Skeletal muscle cell (primary cell): Measurements from ENCODE around the gene MRGPRD.

Experiments used
- DNase-seq: peaks from one replicate; pipeline ENCODE4 v3.0.0-alpha.2; 2010; ENCODE audit warnings: low read depth
- H3K4me3 ChIP-seq: 2 replicates; pipeline ENCODE4 v1.5.1; 2011; ENCODE audit warnings: low read depth, mild to moderate bottlenecking, control low read depth, low read length, moderate library complexity

The MRGPRD gene

GRCh38 chr11:68996376-68997123, 15.8 kb upstream of the MRGPRD start:
- DNase-seq = no peak
- H3K4me3 ChIP-seq = no peak overlapping the region

- no peak for DNase-seq
- no peak overlapping the region for H3K4me3 ChIP-seq
These were observed 14.1 kb upstream of the MRGPRD start for GRCh38 chr11:68994894-68995285.

GRCh38 chr11:68994161-68994893, 13.5 kb upstream of the MRGPRD start:
- DNase-seq = no peak
- H3K4me3 ChIP-seq = no peak overlapping the region

- DNase-seq = no peak
- H3K4me3 ChIP-seq = no peak overlapping the region
These were observed 12.8 kb upstream of the MRGPRD start for GRCh38 chr11:68993546-68993945.

GRCh38 chr11:68992743-68993255, 12.0 kb upstream of the MRGPRD start:
- DNase-seq = no peak
- no peak overlapping the region for H3K4me3 ChIP-seq

- H3K4me3 ChIP-seq = no peak overlapping the region
- no peak for DNase-seq
These were observed 10.4 kb upstream of the MRGPRD start for GRCh38 chr11:68990995-68991780.

- H3K4me3 ChIP-seq = no peak overlapping the region
- no peak for DNase-seq
These were observed 9.3 kb upstream of the MRGPRD start for GRCh38 chr11:68989936-68990606.

- no peak for DNase-seq
- H3K4me3 ChIP-seq = no peak overlapping the region
These were observed 7.7 kb upstream of the MRGPRD start for GRCh38 chr11:68988491-68988890.

- no peak for DNase-seq
- H3K4me3 ChIP-seq = no peak overlapping the region
These were observed 6.4 kb upstream of the MRGPRD start for GRCh38 chr11:68987211-68987610.

GRCh38 chr11:68983801-68984200, 3.0 kb upstream of the MRGPRD start:
- H3K4me3 ChIP-seq = no peak overlapping the region
- DNase-seq = no peak

GRCh38 chr11:68982134-68982533, 1.3 kb upstream of the MRGPRD start:
- no peak for DNase-seq
- H3K4me3 ChIP-seq = no peak overlapping the region

GRCh38 chr11:68979931-68980775, 633 bp downstream of the MRGPRD start:
- DNase-seq = no peak

GRCh38 chr11:68978931-68979594, 1.7 kb downstream of the MRGPRD start:
- no peak for DNase-seq
- H3K4me3 ChIP-seq = no peak overlapping the region

More at GRCh38 chr11:68979931-68980775, 633 bp downstream of the MRGPRD start:
- H3K4me3 ChIP-seq = no peak overlapping the region

- DNase-seq = no peak
- no peak overlapping the region for H3K4me3 ChIP-seq
These were observed 2.2 kb downstream of the MRGPRD start for GRCh38 chr11:68978626-68978930.

- no peak overlapping the region for H3K4me3 ChIP-seq
These were observed 2.8 kb downstream of the MRGPRD start for GRCh38 chr11:68977781-68978625.

GRCh38 chr11:68976563-68976962, 4.2 kb downstream of the MRGPRD start:
- no peak overlapping the region for H3K4me3 ChIP-seq
- no peak for DNase-seq

More at GRCh38 chr11:68977781-68978625, 2.8 kb downstream of the MRGPRD start:
- DNase-seq = no peak

- DNase-seq = no peak
- no peak overlapping the region for H3K4me3 ChIP-seq
These were observed 4.7 kb downstream of the MRGPRD start for GRCh38 chr11:68976095-68976494.
